ENCODE results near the gene RASA2. TPM values are rescaled to one million over a fixed set of nuclear protein-coding genes. Genes with fewer than 3 reads are reported as not detected.

Gene RASA2
- total RNA-seq, 1 donor from 2014 or later = 13.2 TPM

DNA sequence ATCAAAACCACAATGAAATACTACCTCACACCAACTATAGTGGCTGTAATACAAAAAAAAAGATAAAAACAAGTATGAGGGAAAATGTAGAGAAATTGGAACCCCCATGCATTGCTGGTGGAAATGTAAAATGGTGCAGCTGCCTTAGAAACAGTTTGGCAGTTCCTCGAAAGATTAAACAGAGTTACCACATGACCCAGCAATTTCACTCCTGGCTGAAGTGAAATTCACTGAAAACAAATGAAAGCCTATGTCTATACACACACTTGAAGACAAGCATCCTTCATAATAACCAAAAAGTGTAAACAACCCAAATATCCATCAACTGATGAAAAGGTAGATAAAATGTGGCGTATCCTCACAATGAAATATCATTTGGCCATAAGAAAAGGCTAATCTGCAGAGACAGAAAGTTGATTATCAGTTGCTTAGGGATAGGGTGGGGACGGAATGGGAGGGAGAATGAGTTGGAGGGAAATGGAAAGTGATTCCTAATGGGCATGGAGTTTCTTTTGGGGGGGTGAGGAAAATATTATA is 20.1 kb upstream of the RASA2 start:
- H3K27me3 Mint-ChIP-seq (ENCODE audit: unreplicated experiment) = peaks cover 1% of the 10 kb centered on the region
- no peak for DNase-seq
- no peak overlapping the region for H3K4me3 Mint-ChIP-seq (ENCODE audit: unreplicated experiment)
- no peak overlapping the region for H3K27ac Mint-ChIP-seq (ENCODE audit: unreplicated experiment)
- peaks cover 3% of the 10 kb centered on the region for H3K9me3 Mint-ChIP-seq (ENCODE audit: unreplicated experiment)
- no peaks in the 10 kb centered on the region for H3K4me1 Mint-ChIP-seq (ENCODE audit: low read depth, unreplicated experiment)
- no peak for TF ChIP-seq CTCF (IDR thresholded peaks at IDR 0.05; ENCODE audit: partially characterized antibody, unreplicated experiment)
- H3K36me3 Mint-ChIP-seq (ENCODE audit: unreplicated experiment) = peaks cover 7% of the 10 kb centered on the region

DNA sequence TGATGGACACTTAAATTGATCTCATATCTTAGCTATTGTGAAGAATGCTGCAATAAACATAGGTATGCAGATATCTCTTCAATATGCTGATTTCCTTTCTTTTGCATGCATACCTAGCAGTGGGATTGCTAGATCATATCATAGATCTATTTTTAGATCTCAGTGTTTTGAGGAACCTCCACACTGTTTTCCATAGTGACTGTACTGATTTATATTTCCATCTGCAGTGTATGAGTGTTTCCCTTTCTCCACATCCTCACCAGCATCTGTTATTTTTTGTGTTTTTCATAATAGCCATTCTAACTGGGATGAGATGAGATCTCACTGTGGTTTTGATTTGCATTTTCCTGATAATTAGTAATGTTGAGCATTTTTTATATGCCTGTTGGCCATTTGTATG is 17.1 kb upstream of the RASA2 start:
- DNase-seq = no peak
- no peaks in the 10 kb centered on the region for H3K4me1 Mint-ChIP-seq (ENCODE audit: low read depth, unreplicated experiment)

GRCh38 chr3:141471160-141471559 is 15.7 kb upstream of the RASA2 start:
- no peak for DNase-seq
- peaks cover 4% of the 10 kb centered on the region for H3K9me3 Mint-ChIP-seq (ENCODE audit: unreplicated experiment)
- H3K4me1 Mint-ChIP-seq (ENCODE audit: low read depth, unreplicated experiment) = no peaks in the 10 kb centered on the region
- H3K27ac Mint-ChIP-seq (ENCODE audit: unreplicated experiment) = no peak overlapping the region
- no peak for TF ChIP-seq CTCF (IDR thresholded peaks at IDR 0.05; ENCODE audit: partially characterized antibody, unreplicated experiment)
- peaks cover 1% of the 10 kb centered on the region for H3K27me3 Mint-ChIP-seq (ENCODE audit: unreplicated experiment)
- peaks cover 12% of the 10 kb centered on the region for H3K36me3 Mint-ChIP-seq (ENCODE audit: unreplicated experiment)
- no peak overlapping the region for H3K4me3 Mint-ChIP-seq (ENCODE audit: unreplicated experiment)

More for the DNA sequence above, 17.1 kb upstream of the RASA2 start:
- peaks cover 1% of the 10 kb centered on the region for H3K27me3 Mint-ChIP-seq (ENCODE audit: unreplicated experiment)
- no peak for TF ChIP-seq CTCF (IDR thresholded peaks at IDR 0.05; ENCODE audit: partially characterized antibody, unreplicated experiment)
- H3K9me3 Mint-ChIP-seq (ENCODE audit: unreplicated experiment) = peaks cover 4% of the 10 kb centered on the region
- H3K4me3 Mint-ChIP-seq (ENCODE audit: unreplicated experiment) = no peak overlapping the region
- H3K36me3 Mint-ChIP-seq (ENCODE audit: unreplicated experiment) = peaks cover 12% of the 10 kb centered on the region
- H3K27ac Mint-ChIP-seq (ENCODE audit: unreplicated experiment) = no peak overlapping the region

- Mint-ChIP-seq H3K4me3 (ENCODE audit: unreplicated experiment) (no peak overlapping the region), H3K27me3 (ENCODE audit: unreplicated experiment) (no peaks in the 10 kb centered on the region)
- no peak for DNase-seq
These were observed 10.8 kb upstream of the RASA2 start for GRCh38 chr3:141476033-141476432.

More at GRCh38 chr3:141476033-141476432, 10.8 kb upstream of the RASA2 start:
- Mint-ChIP-seq H3K27ac (ENCODE audit: unreplicated experiment) (no peak overlapping the region), H3K9me3 (ENCODE audit: unreplicated experiment) (peaks cover 4% of the 10 kb centered on the region), H3K4me1 (ENCODE audit: low read depth, unreplicated experiment) (no peaks in the 10 kb centered on the region), H3K36me3 (ENCODE audit: unreplicated experiment) (peaks cover 5% of the 10 kb centered on the region)
- no peak for TF ChIP-seq CTCF (IDR thresholded peaks at IDR 0.05; ENCODE audit: partially characterized antibody, unreplicated experiment)

Data from glutamatergic neuron (in vitro differentiated cells).